NT2/D1 (cell line): ENCODE measurements around the gene PPP1CA.
"Not testable (repeated sequence)": the region's sequence is repeated elsewhere in the genome, so short reads cannot be mapped to it uniquely, and the experiment has no call there.

Experiments
- DNase-seq: peaks from one replicate; pipeline ENCODE4 v3.0.0-alpha.2; 2011; ENCODE audit warnings: low read depth, low spot score
- H3K27me3 ChIP-seq: 2 replicates; pipeline ENCODE4 v1.6.0; 2011; ENCODE audit warnings: mild to moderate bottlenecking; ENCODE audit not compliant: insufficient read length, insufficient read depth
- H3K36me3 ChIP-seq: 2 replicates; pipeline ENCODE4 v1.6.1; 2011; ENCODE audit warnings: mild to moderate bottlenecking, low read length, mixed read lengths; ENCODE audit not compliant: insufficient read depth, insufficient read length
- H3K4me1 ChIP-seq: 2 replicates; pipeline ENCODE4 v1.5.1; 2011; ENCODE audit not compliant: insufficient read depth, insufficient read length
- H3K4me3 ChIP-seq: 2 replicates; pipeline ENCODE4 v1.5.1; 2011; ENCODE audit warnings: low read depth; ENCODE audit not compliant: insufficient read length
- H3K9ac ChIP-seq: 2 replicates; pipeline ENCODE4 v1.6.0; 2011; ENCODE audit warnings: low read depth; ENCODE audit not compliant: insufficient read length
- H3K9me3 ChIP-seq: 2 replicates; pipeline ENCODE4 v1.5.1; 2011; ENCODE audit warnings: mild to moderate bottlenecking, low read length; ENCODE audit not compliant: insufficient read depth
- SUZ12 ChIP-seq: IDR thresholded peaks from 2 replicates; pipeline ENCODE4 v1.6.1; 2011; ENCODE audit not compliant: insufficient read length, insufficient read depth; ENCODE audit errors: extremely low read depth
- YY1 ChIP-seq: IDR thresholded peaks from 2 replicates; pipeline ENCODE4 v1.6.1; 2011; ENCODE audit not compliant: insufficient read length, insufficient read depth
- ZNF274 ChIP-seq: IDR thresholded peaks from 2 replicates; pipeline ENCODE4 v1.6.1; 2011; ENCODE audit warnings: mild to moderate bottlenecking, low read depth, low read length

Gene PPP1CA

GRCh38 chr11:67407688-67408163 is 6.1 kb upstream of the PPP1CA start:
- Histone ChIP-seq H3K9ac (no peak overlapping the region), H3K4me3 (no peak overlapping the region), H3K27me3 (peaks cover 50% of the 10 kb centered on the region), H3K4me1 (peaks cover 50% of the 10 kb centered on the region), H3K36me3 (no peaks in the 10 kb centered on the region), H3K9me3 (no peaks in the 10 kb centered on the region)
- DNase-seq: no peak
- TF ChIP-seq SUZ12: no peak
- TF ChIP-seq ZNF274: no peak
- no peak for TF ChIP-seq YY1

GRCh38 chr11:67406969-67407687 is 5.5 kb upstream of the PPP1CA start:
- no peak for DNase-seq
- TF ChIP-seq YY1 (no peak), ZNF274 (no peak), SUZ12 (no peak)
- H3K4me1 ChIP-seq: peaks cover 45% of the 10 kb centered on the region

GRCh38 chr11:67406420-67406968 is 4.8 kb upstream of the PPP1CA start:
- DNase-seq: no peak
- H3K4me1 ChIP-seq: peaks cover 44% of the 10 kb centered on the region
- no peaks in the 10 kb centered on the region for H3K36me3 ChIP-seq
- H3K9me3 ChIP-seq: no peaks in the 10 kb centered on the region
- no peak for TF ChIP-seq YY1
- TF ChIP-seq ZNF274: no peak
- no peak for TF ChIP-seq SUZ12
- peaks cover 39% of the 10 kb centered on the region for H3K27me3 ChIP-seq
- H3K9ac ChIP-seq: no peak overlapping the region
- no peak overlapping the region for H3K4me3 ChIP-seq

More at GRCh38 chr11:67406969-67407687, 5.5 kb upstream of the PPP1CA start:
- no peak overlapping the region for H3K4me3 ChIP-seq
- peaks cover 45% of the 10 kb centered on the region for H3K27me3 ChIP-seq
- H3K9ac ChIP-seq: no peak overlapping the region
- H3K36me3 ChIP-seq: no peaks in the 10 kb centered on the region
- H3K9me3 ChIP-seq: no peaks in the 10 kb centered on the region

GRCh38 chr11:67405688-67406339 is 4.2 kb upstream of the PPP1CA start:
- peaks cover 38% of the 10 kb centered on the region for H3K4me1 ChIP-seq
- no peaks in the 10 kb centered on the region for H3K9me3 ChIP-seq
- TF ChIP-seq YY1 (no peak), SUZ12 (no peak), ZNF274 (no peak)
- DNase-seq: no peak
- H3K4me3 ChIP-seq: no peak overlapping the region
- peaks cover 38% of the 10 kb centered on the region for H3K27me3 ChIP-seq
- H3K9ac ChIP-seq: no peak overlapping the region
- peaks cover under 1% of the 10 kb centered on the region for H3K36me3 ChIP-seq

GRCh38 chr11:67405196-67405567 is 3.5 kb upstream of the PPP1CA start:
- H3K9ac ChIP-seq: no peak overlapping the region
- H3K4me3 ChIP-seq: no peak overlapping the region

GRCh38 chr11:67404515-67405195 is 3.0 kb upstream of the PPP1CA start:
- H3K9me3 ChIP-seq: no peaks in the 10 kb centered on the region
- peaks cover 10% of the 10 kb centered on the region for H3K36me3 ChIP-seq
- peaks cover 32% of the 10 kb centered on the region for H3K4me1 ChIP-seq
- no peak for TF ChIP-seq ZNF274
- no peak for TF ChIP-seq YY1
- H3K9ac ChIP-seq: peak overlapping the region; percentile 23
- no peak for DNase-seq
- no peak overlapping the region for H3K4me3 ChIP-seq
- H3K27me3 ChIP-seq: peaks cover 34% of the 10 kb centered on the region

More at GRCh38 chr11:67405196-67405567, 3.5 kb upstream of the PPP1CA start:
- Histone ChIP-seq H3K9me3 (no peaks in the 10 kb centered on the region), H3K36me3 (peaks cover 6% of the 10 kb centered on the region), H3K4me1 (peaks cover 36% of the 10 kb centered on the region), H3K27me3 (peaks cover 34% of the 10 kb centered on the region)
- no peak for DNase-seq
- no peak for TF ChIP-seq ZNF274
- TF ChIP-seq SUZ12: no peak
- TF ChIP-seq YY1: no peak

- H3K4me3 ChIP-seq, H3K9me3 ChIP-seq, DNase-seq: not testable (repeated sequence)
- Histone ChIP-seq H3K27me3 (peaks cover 30% of the 10 kb centered on the region), H3K4me1 (peaks cover 26% of the 10 kb centered on the region), H3K36me3 (peaks cover 25% of the 10 kb centered on the region), H3K9ac (peak overlapping the region; percentile 14)
Measured at GRCh38 chr11:67403085-67403484, 1.4 kb upstream of the PPP1CA start.

GRCh38 chr11:67402192-67402839 is 658 bp upstream of the PPP1CA start:
- peak overlapping the region; percentile 79 for H3K9ac ChIP-seq
- peaks cover 33% of the 10 kb centered on the region for H3K36me3 ChIP-seq
- not testable (repeated sequence) for H3K9me3 ChIP-seq, DNase-seq, H3K4me3 ChIP-seq
- H3K27me3 ChIP-seq: peaks cover 22% of the 10 kb centered on the region
- H3K4me1 ChIP-seq: peaks cover 28% of the 10 kb centered on the region
